ENCODE results near the gene PLD4. TPM values are rescaled to one million over a fixed set of nuclear protein-coding genes. Genes with fewer than 3 reads are reported as not detected.

The PLD4 gene
- total and polyA plus RNA-seq, 9 donors: 0.12 to 3.2 (median 1.0) TPM; not detected in 1

DNA sequence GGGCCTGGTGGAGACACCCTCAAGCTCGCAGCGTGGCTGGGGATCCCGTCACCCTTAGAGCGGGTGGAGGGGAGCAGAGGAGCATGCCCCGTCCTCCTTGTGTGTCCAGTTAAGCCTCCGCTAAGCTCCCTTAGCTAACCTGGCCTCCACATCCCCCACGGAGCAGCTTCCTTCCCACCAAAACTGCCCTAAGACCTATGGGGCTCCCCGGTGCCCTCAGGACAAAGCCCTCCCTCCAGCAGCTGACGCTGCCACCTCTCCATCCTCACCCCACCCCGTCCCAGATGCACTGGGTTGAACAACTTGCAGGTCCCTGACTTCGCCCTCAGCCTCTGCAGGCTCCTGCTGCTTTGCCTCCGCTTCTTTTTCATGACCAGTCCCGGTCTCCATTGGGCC, 49.5 kb downstream of the PLD4 start:
- peak overlapping the region in 1 of 2 donors; percentile 50 for H3K27ac ChIP-seq
- H3K4me1 ChIP-seq (ENCODE audit: insufficient read depth): peaks cover 30% of the 10 kb centered on the region
- no peak for TF ChIP-seq POLR2A (IDR thresholded peaks at IDR 0.05)
- no peak for TF ChIP-seq EP300 (IDR thresholded peaks at IDR 0.05)
- no peaks in the 10 kb centered on the region for H3K36me3 ChIP-seq
- peak in 1 of 5 donors; percentile 17 for DNase-seq
- intact Hi-C loops (cut with DNase I): loop anchor here in 1 of 4 donors (10.0 kb wide), 1 partner anchor 71 kb away; no protein-coding TSS in a partner anchor
- WGBS, 3 donors: 17 to 28% (median 23%) methylated on average over 13 of the region's 13 CpGs
- no peaks in the 10 kb centered on the region for H3K9me3 ChIP-seq
- no peak overlapping the region for H3K4me3 ChIP-seq
- no peaks in the 10 kb centered on the region for H3K27me3 ChIP-seq

DNA sequence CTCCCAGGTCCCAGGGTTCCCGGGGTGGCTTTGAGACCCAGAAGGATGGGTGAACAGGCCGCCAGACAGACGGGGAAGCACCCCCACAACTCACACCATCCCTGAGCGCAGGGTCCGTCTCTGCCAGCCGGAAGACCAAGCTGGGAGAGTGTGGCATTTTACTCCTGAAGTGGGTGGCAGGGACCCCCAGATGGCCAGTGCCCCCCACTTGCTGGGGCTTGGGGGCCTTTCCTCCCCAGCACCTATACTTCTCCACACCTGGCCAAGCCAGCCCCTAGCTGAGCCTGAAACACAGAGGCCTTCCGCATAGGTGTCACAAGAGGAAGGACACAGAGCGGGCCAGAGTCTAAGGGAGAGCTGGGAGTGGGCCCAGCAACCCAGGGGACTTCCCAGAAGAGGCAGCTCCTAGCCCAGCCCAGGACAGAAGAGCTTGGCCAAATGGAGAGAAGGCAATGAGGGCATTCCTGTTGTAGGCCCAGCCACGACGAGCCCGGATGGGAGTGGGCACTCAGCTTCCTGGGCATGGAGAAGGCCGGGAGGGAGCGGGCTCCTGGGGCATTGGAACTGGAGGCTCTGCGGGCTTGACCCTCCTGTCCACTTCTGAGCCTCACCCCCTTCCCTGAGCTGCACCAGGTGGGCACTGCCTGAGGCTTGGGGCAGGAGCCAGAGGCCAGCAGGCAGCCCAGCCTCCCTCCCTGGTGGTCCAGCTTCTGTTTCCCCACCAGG, 50.1 kb downstream of the PLD4 start:
- DNase-seq: peak in 3 of 5 donors; percentile 20 to 38 (median 24)
- intact Hi-C loops (cut with DNase I): loop anchor here in 2 of 4 donors (5.0 to 10.0 kb wide), 2 partner anchors 70 to 72 kb away; no protein-coding TSS in a partner anchor
- Histone ChIP-seq H3K4me1 (ENCODE audit: insufficient read depth) (peaks cover 29% of the 10 kb centered on the region), H3K4me3 (no peak overlapping the region), H3K36me3 (no peaks in the 10 kb centered on the region), H3K27me3 (no peaks in the 10 kb centered on the region), H3K27ac (no peak overlapping the region), H3K9me3 (no peaks in the 10 kb centered on the region)
- WGBS, 3 donors: 76 to 89% (median 85%) methylated on average over 13 to 14 of the region's 14 CpGs
- TF ChIP-seq, protein P1, sequence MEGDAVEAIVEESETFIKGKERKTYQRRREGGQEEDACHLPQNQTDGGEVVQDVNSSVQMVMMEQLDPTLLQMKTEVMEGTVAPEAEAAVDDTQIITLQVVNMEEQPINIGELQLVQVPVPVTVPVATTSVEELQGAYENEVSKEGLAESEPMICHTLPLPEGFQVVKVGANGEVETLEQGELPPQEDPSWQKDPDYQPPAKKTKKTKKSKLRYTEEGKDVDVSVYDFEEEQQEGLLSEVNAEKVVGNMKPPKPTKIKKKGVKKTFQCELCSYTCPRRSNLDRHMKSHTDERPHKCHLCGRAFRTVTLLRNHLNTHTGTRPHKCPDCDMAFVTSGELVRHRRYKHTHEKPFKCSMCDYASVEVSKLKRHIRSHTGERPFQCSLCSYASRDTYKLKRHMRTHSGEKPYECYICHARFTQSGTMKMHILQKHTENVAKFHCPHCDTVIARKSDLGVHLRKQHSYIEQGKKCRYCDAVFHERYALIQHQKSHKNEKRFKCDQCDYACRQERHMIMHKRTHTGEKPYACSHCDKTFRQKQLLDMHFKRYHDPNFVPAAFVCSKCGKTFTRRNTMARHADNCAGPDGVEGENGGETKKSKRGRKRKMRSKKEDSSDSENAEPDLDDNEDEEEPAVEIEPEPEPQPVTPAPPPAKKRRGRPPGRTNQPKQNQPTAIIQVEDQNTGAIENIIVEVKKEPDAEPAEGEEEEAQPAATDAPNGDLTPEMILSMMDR (IDR thresholded peaks at IDR 0.05): no peak
- TF ChIP-seq EP300 (IDR thresholded peaks at IDR 0.05) (no peak), POLR2A (IDR thresholded peaks at IDR 0.05) (no peak)

DNA sequence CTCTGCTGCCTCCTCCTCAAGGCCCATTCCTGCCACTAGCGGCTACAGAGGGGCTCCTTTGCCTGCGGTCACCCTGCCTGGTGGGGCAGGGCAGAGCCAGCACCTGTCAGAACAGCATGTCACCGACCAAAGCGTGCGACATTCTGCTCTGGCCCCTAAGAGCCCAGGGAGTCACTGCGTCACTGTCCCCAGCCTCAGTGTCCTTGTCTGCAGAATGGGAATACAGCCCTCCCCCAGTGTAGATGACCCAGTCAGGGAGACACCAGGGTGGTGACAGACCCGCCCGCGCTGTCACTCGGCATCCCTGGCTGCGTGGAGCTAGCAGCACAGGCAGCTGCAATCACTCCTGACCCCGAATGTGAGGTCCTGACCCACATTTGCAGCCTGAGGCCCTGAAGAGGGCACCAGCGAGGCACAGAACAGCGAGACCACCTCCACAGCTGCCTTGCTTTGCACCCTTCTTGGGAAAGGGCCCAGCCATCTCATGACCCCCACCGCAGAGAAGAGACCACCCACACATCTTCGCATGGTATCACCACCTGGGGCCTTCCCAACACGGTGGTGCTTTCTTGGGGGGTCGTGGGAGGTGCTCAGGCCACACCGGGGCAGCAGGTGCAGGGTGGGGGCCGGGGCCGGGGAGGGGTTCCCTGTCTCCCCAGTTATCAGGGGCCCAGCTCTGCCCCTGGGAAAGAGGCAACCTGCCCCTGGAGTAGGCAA, 51.0 kb downstream of the PLD4 start:
- 36 to 45% (median 38%) methylated on average over 10 to 21 of the region's 21 CpGs for WGBS, 3 donors
- intact Hi-C loops (cut with DNase I): loop anchor here in 2 of 4 donors (5.0 to 10.0 kb wide), 2 partner anchors 69 to 72 kb away; no protein-coding TSS in a partner anchor
- no peaks in the 10 kb centered on the region for H3K9me3 ChIP-seq
- TF ChIP-seq, protein P1 (IDR thresholded peaks at IDR 0.05): no peak
- TF ChIP-seq POLR2A (IDR thresholded peaks at IDR 0.05) (no peak), EP300 (IDR thresholded peaks at IDR 0.05) (no peak)
- H3K4me3 ChIP-seq: no peak overlapping the region
- H3K27me3 ChIP-seq: no peaks in the 10 kb centered on the region
- no peak overlapping the region for H3K27ac ChIP-seq
- no peaks in the 10 kb centered on the region for H3K36me3 ChIP-seq
- peak in 3 of 5 donors; percentile 16 to 37 (median 34) for DNase-seq
- H3K4me1 ChIP-seq (ENCODE audit: insufficient read depth): peaks cover 29% of the 10 kb centered on the region

DNA sequence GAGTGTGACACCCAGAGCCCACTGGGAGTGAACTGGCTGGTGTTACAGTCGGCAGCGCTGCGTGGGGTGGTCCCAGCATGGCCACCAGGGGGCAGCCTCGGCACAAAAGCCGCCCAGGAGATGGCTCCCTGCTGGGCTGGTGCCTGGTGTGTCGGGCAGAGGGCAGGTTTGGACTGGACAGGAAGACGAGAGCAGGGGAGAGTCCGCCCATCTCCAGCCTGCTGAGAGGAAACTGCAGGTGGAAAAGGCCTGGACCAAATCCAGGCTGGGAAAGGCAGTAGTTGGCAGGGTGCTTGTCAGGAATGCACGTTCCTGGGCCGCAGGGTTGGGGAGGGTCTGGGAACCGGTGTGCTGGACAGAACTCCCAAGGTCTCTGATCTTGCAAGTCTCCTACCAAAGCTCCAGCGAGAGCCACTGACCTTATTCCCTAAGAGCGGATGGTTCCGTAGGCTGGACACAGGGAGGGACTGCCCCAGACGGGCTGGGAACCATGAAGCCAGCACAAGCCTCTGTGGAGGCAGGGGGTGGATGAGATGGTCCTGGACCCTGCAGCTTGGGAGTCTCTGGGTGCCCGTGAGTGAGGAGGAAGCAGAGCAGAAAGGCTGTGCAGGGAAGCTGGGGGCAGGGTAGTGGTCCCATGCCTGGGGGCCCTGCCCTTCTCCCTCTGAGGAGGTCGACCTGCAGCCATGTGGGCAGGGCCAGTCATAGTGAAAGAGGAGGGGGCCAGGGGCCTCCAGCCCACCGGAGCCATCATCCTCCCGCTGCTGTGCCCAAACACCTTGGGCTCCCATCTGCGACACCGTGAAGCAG, 51.7 kb downstream of the PLD4 start:
- peak; percentile 61 to 83 (median 74) for DNase-seq
- Histone ChIP-seq H3K27me3 (no peaks in the 10 kb centered on the region), H3K9me3 (no peaks in the 10 kb centered on the region), H3K4me3 (no peak overlapping the region), H3K36me3 (no peaks in the 10 kb centered on the region), H3K4me1 (ENCODE audit: insufficient read depth) (peaks cover 29% of the 10 kb centered on the region), H3K27ac (no peak overlapping the region)
- 28 to 43% (median 35%) methylated on average over 21 of the region's 21 CpGs for WGBS, 3 donors
- TF ChIP-seq EP300 (IDR thresholded peaks at IDR 0.05) (no peak), POLR2A (IDR thresholded peaks at IDR 0.05) (no peak)
- TF ChIP-seq, protein P1 (IDR thresholded peaks at IDR 0.05): peak; percentile 42 to 65 (median 60)
- intact Hi-C loops (cut with DNase I): loop anchor here in 2 of 4 donors (5.0 to 10.0 kb wide), 2 partner anchors 68 to 71 kb away; no protein-coding TSS in a partner anchor
